BJ (cell line): Measurements from ENCODE around the gene ZNF805. TPM values are rescaled to one million over a fixed set of nuclear protein-coding genes. Genes with fewer than 3 reads are reported as not detected.
"Not testable (repeated sequence)": the region's sequence is repeated elsewhere in the genome, so short reads cannot be mapped to it uniquely, and the experiment has no call there.

ENCODE experiments used
- CTCF ChIA-PET: fragments of 350-600 bp; formaldehyde crosslinking; extraction: SDS; loops from one replicate; lab custom pipeline; 2021; ENCODE audit warnings: antibody characterized with exemption, inconsistent platforms; lab: Yijun Ruan, JAX
- POLR2A ChIA-PET: fragments of 300-600 bp; sonication (Branson Sonifier 250); formaldehyde crosslinking; extraction: SDS; loops from one replicate; lab custom pipeline; 2021; ENCODE audit warnings: antibody characterized with exemption; lab: Charles Lee
- DNase-seq: peaks from one replicate; pipeline ENCODE4 v3.0.0-alpha.2; 2011; ENCODE audit warnings: low read depth
- H3K27me3 ChIP-seq: 2 replicates; pipeline ENCODE4 v1.6.0; 2011; ENCODE audit warnings: low read length; ENCODE audit not compliant: control insufficient read depth, insufficient read depth
- H3K36me3 ChIP-seq: 2 replicates; pipeline ENCODE4 v1.5.1; 2011; ENCODE audit warnings: low read length; ENCODE audit not compliant: control insufficient read depth, insufficient read depth
- H3K4me3 ChIP-seq: 2 replicates; pipeline ENCODE4 v1.5.1; 2011; ENCODE audit warnings: low read depth, mild to moderate bottlenecking, control low read depth, low read length
- polyA minus RNA-seq: library from RNA; depleted of rRNA, polyadenylated mRNA; stranded (reverse); fragments of >200 nt; gene quantifications from 2 replicates; pipeline ENCODE4 v1.2.3, GENCODE V29; 2011; rRNA and poly(A)+ RNA removed
- polyA plus RNA-seq: library from polyadenylated mRNA; depleted of rRNA; stranded (reverse); fragments of >200 nt; gene quantifications from 2 replicates; pipeline ENCODE4 v1.2.3, GENCODE V29; 2011; rRNA removed
- TF ChIP-seq, protein P1 (sequence below): IDR thresholded peaks from 2 replicates; pipeline ENCODE4 v1.5.1; 2011; ENCODE audit warnings: low read depth, mild to moderate bottlenecking, control low read depth, inconsistent platforms, low read length, moderate library complexity; ENCODE audit not compliant: insufficient read depth

ZNF805 gene
- polyA plus RNA-seq (5.1 and 5.2 TPM in 2 replicates), polyA minus RNA-seq (27.0 and 36.0 TPM in 2 replicates)

DNA sequence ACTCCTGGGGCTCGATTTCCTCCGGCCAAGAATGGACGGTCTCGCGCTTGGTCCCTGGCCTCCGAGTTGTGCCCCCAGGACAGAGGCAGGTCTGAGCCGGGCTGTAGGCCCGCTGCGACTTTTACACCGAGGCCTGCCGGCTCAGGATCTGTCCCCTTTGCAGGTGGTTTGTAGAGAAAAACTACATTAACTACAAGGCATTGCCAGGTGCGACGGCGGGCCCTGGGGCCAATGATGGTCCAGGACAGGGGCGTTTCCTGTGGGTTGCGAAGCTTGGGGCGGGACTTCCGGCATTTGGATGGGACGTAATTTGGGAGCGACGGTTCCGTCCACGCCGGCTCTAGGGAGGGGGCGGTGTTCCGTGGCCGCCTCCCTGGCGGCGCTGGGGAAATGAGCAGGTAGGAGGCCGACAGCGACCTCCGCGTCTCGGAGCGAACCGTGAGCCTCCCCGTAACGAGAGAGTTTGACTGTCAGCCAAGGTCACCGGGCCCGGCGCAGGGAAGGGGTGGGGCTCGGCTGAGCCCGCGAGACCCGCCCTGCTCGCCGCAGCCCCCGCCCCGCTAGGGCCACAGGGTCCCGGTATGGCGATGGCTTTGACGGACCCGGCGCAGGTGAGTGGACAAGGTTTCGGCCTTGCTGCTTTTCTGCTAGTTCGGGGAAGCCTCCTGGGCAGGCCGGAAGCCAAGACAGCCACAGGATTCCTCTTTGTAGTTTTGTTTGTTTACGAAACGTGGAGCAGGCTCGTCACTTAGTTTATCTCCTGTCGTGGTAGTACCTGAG lies at the start of gene ZNF805:
ZNF805 (plus strand) TSS at position 322 of the 780 bp plus-strand sequence; CDS start at position 582, 260 bp downstream.
- Histone ChIP-seq H3K4me3 (peak within 1 kb of the TSS; percentile 99), H3K27me3 (no peaks in the 10 kb centered on the region), H3K36me3 (peaks cover 7% of the 10 kb centered on the region)
- ChIA-PET POLR2A (interaction anchor here (0.5 kb wide), 1 partner anchor 373 kb away, joined by 3 read pairs; the partner anchor contains the start of gene ZNF134), CTCF (no interaction called here)
- DNase-seq: peak; percentile 50
- TF ChIP-seq, protein P1, sequence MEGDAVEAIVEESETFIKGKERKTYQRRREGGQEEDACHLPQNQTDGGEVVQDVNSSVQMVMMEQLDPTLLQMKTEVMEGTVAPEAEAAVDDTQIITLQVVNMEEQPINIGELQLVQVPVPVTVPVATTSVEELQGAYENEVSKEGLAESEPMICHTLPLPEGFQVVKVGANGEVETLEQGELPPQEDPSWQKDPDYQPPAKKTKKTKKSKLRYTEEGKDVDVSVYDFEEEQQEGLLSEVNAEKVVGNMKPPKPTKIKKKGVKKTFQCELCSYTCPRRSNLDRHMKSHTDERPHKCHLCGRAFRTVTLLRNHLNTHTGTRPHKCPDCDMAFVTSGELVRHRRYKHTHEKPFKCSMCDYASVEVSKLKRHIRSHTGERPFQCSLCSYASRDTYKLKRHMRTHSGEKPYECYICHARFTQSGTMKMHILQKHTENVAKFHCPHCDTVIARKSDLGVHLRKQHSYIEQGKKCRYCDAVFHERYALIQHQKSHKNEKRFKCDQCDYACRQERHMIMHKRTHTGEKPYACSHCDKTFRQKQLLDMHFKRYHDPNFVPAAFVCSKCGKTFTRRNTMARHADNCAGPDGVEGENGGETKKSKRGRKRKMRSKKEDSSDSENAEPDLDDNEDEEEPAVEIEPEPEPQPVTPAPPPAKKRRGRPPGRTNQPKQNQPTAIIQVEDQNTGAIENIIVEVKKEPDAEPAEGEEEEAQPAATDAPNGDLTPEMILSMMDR: no peak

DNA sequence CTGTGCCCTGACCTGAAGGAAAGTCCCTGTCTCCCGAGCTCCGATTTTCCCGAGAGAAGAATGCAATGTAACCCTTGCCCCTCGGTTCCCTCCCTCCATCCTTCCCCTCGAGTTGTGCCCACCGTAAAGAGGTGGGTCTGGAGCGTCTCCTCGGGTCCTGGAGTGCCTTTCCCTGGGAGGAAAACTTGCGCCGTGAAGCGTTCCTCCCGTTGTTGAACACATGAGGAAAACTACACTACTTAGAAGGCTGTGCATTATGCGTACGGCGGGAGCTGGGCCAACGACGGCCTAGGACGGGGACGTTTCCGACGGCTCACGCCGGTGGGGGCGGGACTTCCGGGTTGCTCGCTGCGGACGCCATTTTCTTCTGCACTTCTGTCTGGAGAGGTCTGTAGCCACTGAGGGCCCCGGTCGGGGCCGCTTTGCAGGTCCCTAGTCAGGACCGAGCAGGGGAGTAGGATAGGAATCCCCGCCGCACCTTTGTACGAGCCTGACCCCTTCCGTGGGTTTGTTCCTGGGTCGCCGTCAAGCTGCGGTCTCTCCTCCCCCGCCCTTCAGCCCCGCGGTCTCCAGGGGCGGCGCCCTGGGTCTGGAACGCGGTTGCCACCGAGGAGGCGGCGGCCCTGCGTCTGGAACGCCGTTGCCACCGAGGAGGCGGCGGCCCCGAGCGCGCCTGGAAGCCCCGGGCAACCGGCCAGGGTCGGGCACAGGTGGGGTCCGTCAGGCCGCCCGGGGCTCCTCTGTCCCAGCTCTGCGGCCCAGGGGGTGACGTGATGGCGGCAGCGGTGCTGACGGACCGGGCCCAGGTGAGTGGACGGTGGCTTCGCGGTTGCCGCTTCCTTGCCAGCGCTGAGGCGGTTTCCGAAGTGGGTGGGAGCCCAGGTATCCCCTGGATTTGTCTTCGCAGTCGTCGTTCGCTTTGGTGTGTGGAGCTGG lies 49.0 kb upstream of the ZNF805 start, which contains the start of gene ZNF264:
ZNF264 (plus strand) TSS at position 360 of the 936 bp plus-strand sequence; CDS start at position 774, 414 bp downstream.
- Histone ChIP-seq H3K36me3 (peaks cover 15% of the 10 kb centered on the region), H3K4me3 (peak within 1 kb of the TSS; percentile 80), H3K27me3 (no peaks in the 10 kb centered on the region)
- POLR2A ChIA-PET: interaction anchor here (1.0 kb wide), 1 partner anchor 20 kb away, joined by 3 read pairs; no protein-coding TSS in a partner anchor
- TF ChIP-seq, protein P1: no peak
- DNase-seq: peak; percentile 36
- CTCF ChIA-PET: interaction anchor here (1.2 kb wide), 1 partner anchor 16 kb away, joined by 3 read pairs; no protein-coding TSS in a partner anchor

DNA sequence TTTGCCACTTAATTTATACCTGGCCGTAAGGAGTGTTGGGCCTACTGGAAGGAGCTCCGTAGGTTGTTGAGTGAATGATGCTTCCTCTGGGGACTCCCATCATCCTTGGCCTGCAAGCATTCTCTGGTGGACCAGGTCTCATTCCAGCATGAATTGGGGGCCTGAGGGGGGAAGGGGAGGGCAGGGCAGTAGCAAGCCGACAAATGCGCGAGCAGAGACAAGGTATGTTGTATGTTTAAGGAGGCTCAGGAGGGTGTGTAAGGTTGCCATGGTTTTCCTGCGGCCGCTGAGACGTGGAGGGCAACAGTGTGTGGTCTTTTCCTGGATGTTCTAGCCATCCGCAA lies 48.4 kb upstream of the ZNF805 start:
- CTCF ChIA-PET: no interaction called here

DNA sequence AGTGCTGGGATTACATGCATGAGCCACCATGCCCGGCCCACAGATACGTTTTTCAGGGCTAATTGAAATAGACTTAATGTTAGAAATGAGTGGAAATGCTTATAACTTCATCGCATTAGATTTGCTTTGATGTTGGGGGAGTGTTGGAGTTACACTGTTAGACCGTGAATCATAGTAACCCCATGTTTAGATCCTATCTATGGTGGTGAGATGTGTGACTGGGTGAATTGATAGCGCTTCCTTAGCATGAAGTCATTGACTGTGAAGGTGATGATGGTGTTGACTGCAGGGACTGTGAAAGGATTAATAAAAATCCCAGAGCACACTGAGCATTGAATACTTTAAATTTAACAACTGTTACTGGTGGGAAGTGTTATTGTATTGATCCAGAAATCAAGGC lies 47.4 kb upstream of the ZNF805 start:
- Histone ChIP-seq H3K36me3 (peaks cover 23% of the 10 kb centered on the region), H3K27me3 (no peaks in the 10 kb centered on the region), H3K4me3 (peak overlapping the region; percentile 80)
- TF ChIP-seq, protein P1: no peak
- ChIA-PET POLR2A (no interaction called here), CTCF (no interaction called here)
- DNase-seq: no peak

More for the DNA sequence above, 48.4 kb upstream of the ZNF805 start:
- POLR2A ChIA-PET: no interaction called here
- H3K36me3 ChIP-seq: peaks cover 18% of the 10 kb centered on the region
- peak overlapping the region; percentile 80 for H3K4me3 ChIP-seq
- H3K27me3 ChIP-seq: no peaks in the 10 kb centered on the region
- DNase-seq: no peak
- TF ChIP-seq, protein P1: no peak

DNA sequence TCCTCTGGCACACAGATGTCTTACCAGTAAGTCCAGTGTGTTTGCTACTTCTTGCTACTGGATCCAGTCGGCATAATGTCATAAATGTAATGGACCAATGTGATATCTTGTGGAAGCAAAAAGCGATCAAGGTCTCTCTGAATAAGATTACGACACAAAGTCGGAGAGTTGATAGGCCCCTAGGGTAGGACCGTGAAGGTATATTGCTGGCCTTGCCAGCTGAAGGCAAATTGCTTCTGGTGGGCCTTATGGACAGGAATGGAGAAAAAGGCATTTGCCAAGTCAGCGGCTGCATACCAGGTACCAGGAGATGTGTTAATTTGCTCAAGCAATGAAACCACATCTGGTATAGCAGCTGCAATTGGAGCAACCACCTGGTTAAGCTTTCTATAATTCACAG lies 42.6 kb upstream of the ZNF805 start:
- peaks cover 30% of the 10 kb centered on the region for H3K36me3 ChIP-seq
- CTCF ChIA-PET: interaction anchor here (0.8 kb wide), 1 partner anchor 23 kb away, joined by 3 read pairs; no protein-coding TSS in a partner anchor
- DNase-seq, H3K27me3 ChIP-seq, H3K4me3 ChIP-seq, POLR2A ChIA-PET: not testable (repeated sequence)
